Skeletal muscle tissue (tissue), 4 donors: Measurements from ENCODE around the gene NANOG. TPM values are rescaled to one million over a fixed set of nuclear protein-coding genes. Genes with fewer than 3 reads are reported as not detected.
"Not testable (repeated sequence)": the region's sequence is repeated elsewhere in the genome, so short reads cannot be mapped to it uniquely, and the experiment has no call there.

Experiments
- H3K27ac ChIP-seq: one replicate; pipeline ENCODE4 v1.7.0; 2013; ENCODE audit warnings: mild to moderate bottlenecking, low read depth, low read length, inconsistent platforms
- H3K27me3 ChIP-seq, 3 donors: one replicate each; pipeline ENCODE4 v1.7.0; 2013; ENCODE audit warnings: low read length in 3 of 3; ENCODE audit not compliant: control insufficient read depth in 3 of 3, insufficient read depth in 3 of 3
- H3K36me3 ChIP-seq, 3 donors: one replicate each; pipeline ENCODE4 v1.7.0; 2013; ENCODE audit warnings: low read length in 3 of 3; ENCODE audit not compliant: control insufficient read depth in 3 of 3, insufficient read depth in 3 of 3
- H3K4me1 ChIP-seq, 3 donors: one replicate each; pipeline ENCODE4 v1.7.0; 2013; ENCODE audit warnings: low read length in 3 of 3, mild to moderate bottlenecking in 3 of 3; ENCODE audit not compliant: control insufficient read depth in 3 of 3, insufficient read depth in 3 of 3
- H3K4me3 ChIP-seq, 3 donors: one replicate each; pipeline ENCODE4 v1.7.0; 2013; ENCODE audit warnings: low read length in 3 of 3
- H3K9ac ChIP-seq, 3 donors: one replicate each; pipeline ENCODE4 v1.7.0; 2013; ENCODE audit warnings: low read length in 3 of 3, mild to moderate bottlenecking in 3 of 3, moderate library complexity in 2 of 3, low read depth in 1 of 3
- H3K9me3 ChIP-seq, 3 donors: one replicate each; pipeline ENCODE4 v1.7.0; 2013; ENCODE audit warnings: low read length in 3 of 3; ENCODE audit not compliant: control insufficient read depth in 3 of 3
- total RNA-seq: library from RNA; depleted of rRNA; stranded (reverse); fragments of >200 nt; gene quantifications from one replicate; pipeline ENCODE4 v1.2.3, GENCODE V29; 2014
- donor health status: Osteomylitis.

The NANOG gene
- total RNA-seq, 1 donor from 2014 or later = 0.52 TPM

DNA sequence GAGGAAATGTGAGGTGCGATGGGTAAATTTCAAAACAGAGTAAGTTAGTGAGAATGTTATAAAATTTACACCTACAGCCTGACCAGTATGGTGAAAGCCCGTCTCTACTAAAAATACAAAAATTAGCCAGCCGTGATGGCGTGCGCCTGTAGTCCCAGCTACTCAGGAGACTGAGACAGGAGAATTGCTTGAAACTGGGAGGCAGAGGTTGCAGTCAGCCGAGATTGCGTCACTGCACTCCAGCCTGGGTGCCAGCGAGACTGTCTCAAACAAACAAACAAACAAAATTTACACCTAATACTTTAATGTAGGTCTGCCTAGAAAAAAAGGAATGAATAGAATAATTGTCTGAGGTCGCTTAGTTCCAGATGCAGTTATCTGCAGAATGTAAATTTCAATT, 45.9 kb downstream of the NANOG start:
- Histone ChIP-seq H3K4me3 (no peak overlapping the region), H3K9me3 (no peaks in the 10 kb centered on the region), H3K9ac (no peak overlapping the region), H3K27me3 (no peaks in the 10 kb centered on the region), H3K27ac (no peak overlapping the region), H3K36me3 (no peaks in the 10 kb centered on the region), H3K4me1 (no peaks in the 10 kb centered on the region)

DNA sequence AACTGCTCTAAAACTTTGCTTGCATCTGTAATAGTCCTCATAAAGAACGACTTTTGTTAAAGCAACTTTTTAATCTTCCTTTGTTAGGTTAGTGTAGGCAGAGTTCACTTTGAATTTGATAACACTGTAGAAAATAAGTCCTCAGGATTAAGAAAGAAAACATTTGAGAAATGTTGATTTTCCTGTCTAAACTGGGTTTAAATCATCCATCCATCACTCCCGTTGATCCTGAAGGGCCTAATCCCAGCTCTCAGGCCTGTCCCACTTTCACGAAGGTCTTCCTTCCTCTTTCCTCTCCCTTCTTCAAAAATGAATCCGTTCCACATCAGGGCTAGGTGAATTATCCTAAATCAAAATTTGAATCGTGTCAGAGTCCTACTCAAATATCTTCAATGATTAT, 46.6 kb downstream of the NANOG start:
- Histone ChIP-seq H3K27ac (no peak overlapping the region), H3K9me3 (no peaks in the 10 kb centered on the region), H3K9ac (no peak overlapping the region), H3K36me3 (no peaks in the 10 kb centered on the region), H3K4me1 (no peaks in the 10 kb centered on the region), H3K4me3 (no peak overlapping the region), H3K27me3 (no peaks in the 10 kb centered on the region)

DNA sequence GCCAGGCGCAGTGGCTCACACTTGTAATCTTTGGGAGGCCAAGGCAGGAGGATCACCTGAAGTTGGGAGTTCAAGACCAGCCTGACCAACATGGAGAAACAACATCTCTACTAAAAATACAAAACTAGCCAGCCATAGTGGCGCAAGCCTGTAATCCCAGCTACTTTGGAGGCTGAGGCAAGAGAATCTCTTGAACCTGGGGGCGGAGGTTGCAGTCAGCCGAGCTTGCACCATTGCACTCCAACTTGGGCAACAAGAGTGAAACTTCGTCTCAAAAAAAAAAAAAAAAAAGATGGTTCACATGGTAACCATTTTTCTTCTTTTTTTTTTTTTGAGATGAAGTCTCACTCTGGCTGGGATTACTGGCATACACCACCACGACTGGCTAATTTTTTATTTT, 48.2 kb downstream of the NANOG start:
- H3K4me3 ChIP-seq = no peak overlapping the region
- no peaks in the 10 kb centered on the region for H3K4me1 ChIP-seq
- H3K9ac ChIP-seq = no peak overlapping the region
- no peaks in the 10 kb centered on the region for H3K36me3 ChIP-seq
- no peaks in the 10 kb centered on the region for H3K27me3 ChIP-seq
- no peak overlapping the region for H3K27ac ChIP-seq
- no peaks in the 10 kb centered on the region for H3K9me3 ChIP-seq

DNA sequence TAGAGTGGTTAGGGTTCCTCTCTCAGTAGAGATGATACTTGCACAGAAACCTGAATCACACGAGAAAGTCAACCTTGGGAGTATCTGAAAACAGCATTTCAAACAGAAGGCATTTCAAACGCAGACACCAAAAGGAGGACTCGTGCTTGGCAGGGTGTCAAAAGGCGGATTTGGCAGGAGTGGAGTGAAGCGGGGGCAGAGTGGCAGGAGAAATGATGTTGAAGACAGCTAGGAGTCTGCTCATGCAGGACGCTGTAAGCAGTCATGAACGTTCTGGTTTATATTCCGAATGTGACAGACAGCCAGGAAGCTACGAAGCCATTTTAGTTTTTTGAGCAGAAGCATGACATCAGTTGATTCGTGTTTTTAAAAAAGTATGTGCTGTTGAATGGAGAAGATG, 50.0 kb downstream of the NANOG start:
- H3K9me3 ChIP-seq, H3K9ac ChIP-seq, H3K27me3 ChIP-seq, H3K27ac ChIP-seq, H3K4me3 ChIP-seq, H3K4me1 ChIP-seq, H3K36me3 ChIP-seq: not testable (repeated sequence)

- H3K4me3 ChIP-seq, H3K27me3 ChIP-seq, H3K27ac ChIP-seq, H3K4me1 ChIP-seq, H3K9me3 ChIP-seq, H3K36me3 ChIP-seq, H3K9ac ChIP-seq: not testable (repeated sequence)
These were observed 50.6 kb downstream of the NANOG start for GRCh38 chr12:7839848-7840247.

DNA sequence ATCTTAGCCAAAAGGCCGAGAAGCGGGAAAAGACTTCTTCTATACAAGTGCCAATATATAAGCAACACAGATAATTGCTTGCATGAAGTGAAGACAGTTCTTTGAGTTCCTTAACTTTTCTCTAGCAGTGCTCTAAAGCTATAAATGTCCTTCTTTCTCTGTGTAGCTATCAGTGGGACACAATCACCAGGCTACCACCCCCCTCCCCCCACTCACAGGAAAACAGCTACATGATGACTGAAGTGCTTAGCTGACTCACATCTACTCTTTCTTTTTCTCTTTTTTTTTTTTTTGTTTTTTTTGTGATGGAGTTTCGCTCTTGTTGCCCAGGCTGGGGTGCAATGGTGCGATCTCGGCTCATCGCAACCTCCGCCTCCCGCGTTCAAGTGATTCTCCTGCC, 53.2 kb downstream of the NANOG start:
- H3K36me3 ChIP-seq, H3K9me3 ChIP-seq, H3K4me3 ChIP-seq, H3K9ac ChIP-seq, H3K27me3 ChIP-seq, H3K4me1 ChIP-seq, H3K27ac ChIP-seq: not testable (repeated sequence)

GRCh38 chr12:7843149-7843548, 53.9 kb downstream of the NANOG start:
- H3K27me3 ChIP-seq, H3K4me3 ChIP-seq, H3K36me3 ChIP-seq, H3K9me3 ChIP-seq, H3K9ac ChIP-seq, H3K27ac ChIP-seq, H3K4me1 ChIP-seq: not testable (repeated sequence)

GRCh38 chr12:7843583-7843982, 54.4 kb downstream of the NANOG start:
- H3K4me1 ChIP-seq, H3K27ac ChIP-seq, H3K9ac ChIP-seq, H3K9me3 ChIP-seq, H3K4me3 ChIP-seq, H3K27me3 ChIP-seq, H3K36me3 ChIP-seq: not testable (repeated sequence)

DNA sequence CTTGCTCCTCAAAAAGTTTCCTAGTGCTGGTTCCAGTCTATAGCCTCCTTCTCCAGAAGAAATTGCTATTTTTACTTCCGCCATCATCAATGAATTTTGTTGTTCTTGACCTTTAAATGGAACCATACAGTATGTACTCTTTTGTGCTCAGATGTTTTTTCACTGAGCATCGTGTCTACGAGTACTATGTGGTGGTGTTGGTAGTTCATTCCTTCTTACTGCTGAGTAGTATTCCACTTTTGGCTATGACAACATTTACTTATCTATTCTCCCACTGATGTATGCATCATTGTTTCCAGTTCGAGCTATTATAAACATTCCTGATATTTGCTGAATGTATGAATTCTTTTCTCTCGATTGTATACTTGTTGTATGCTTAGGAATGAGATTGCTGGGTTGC, 54.9 kb downstream of the NANOG start:
- Histone ChIP-seq H3K9ac (no peak overlapping the region), H3K36me3 (no peaks in the 10 kb centered on the region), H3K27me3 (no peaks in the 10 kb centered on the region), H3K4me1 (no peaks in the 10 kb centered on the region), H3K4me3 (no peak overlapping the region), H3K9me3 (no peaks in the 10 kb centered on the region), H3K27ac (no peak overlapping the region)

DNA sequence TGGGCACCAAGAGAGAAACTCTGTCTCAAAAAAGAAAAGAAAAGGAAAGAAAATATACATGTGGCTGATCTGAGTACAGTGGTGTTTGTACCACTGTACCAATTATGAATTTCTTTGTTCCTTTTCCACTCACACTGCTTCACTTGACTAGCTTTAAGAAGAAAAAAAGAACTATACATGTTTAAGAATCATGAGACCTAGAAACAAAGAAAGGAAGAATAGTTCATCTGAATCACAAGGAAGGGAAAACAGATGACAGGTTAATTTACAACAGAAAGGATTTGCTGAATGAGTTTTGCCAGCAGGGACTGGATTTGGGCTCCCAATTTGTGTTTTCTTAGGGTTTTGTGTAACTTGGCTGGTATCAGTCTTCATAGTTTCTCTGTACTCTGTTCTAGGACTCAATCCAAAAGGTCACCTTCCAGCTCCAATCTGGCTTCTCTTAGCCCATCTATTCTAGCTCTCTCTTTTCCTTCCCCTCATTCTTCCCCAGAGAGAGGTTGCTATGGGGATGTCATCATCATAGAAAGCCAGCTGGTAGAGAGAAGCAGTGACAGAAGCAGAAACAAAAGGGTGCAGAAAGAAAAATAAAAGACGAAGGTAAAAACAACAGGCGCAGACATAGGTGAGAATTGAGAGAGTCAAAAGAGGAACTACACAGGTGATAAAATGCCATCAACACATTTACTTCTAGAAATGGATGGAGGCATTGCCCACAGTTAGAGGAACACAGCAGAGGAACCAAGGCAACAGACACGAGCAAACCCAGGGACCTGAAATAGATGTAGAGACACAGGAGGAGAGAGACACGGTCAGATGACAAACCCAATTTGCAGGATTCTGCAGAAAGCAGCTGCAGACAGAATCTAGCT, 58.3 kb downstream of the NANOG start:
- not testable (repeated sequence) for H3K36me3 ChIP-seq, H3K9ac ChIP-seq, H3K27me3 ChIP-seq, H3K9me3 ChIP-seq, H3K4me1 ChIP-seq, H3K27ac ChIP-seq, H3K4me3 ChIP-seq

GRCh38 chr12:7848098-7848422, 58.9 kb downstream of the NANOG start:
- H3K36me3 ChIP-seq, H3K4me3 ChIP-seq, H3K27me3 ChIP-seq, H3K9ac ChIP-seq, H3K9me3 ChIP-seq, H3K4me1 ChIP-seq, H3K27ac ChIP-seq: not testable (repeated sequence)
